K562 (cell line): ENCODE results near the gene C2orf42. TPM values are rescaled to one million over a fixed set of nuclear protein-coding genes. Genes with fewer than 3 reads are reported as not detected.
A peak's percentile ranks its signal among the peaks of the same experiment; 100 is the strongest.

Source experiments
- DMBX1 ChIP-seq: fragments of 250-450 bp; sonication (Bioruptor Pico); IDR thresholded peaks from 2 replicates; pipeline ENCODE4 v1.8.0; 2022; ENCODE audit warnings: inconsistent platforms, mild to moderate bottlenecking, moderate library complexity, borderline replicate concordance
- DPF2 ChIP-seq: fragments of 450-650 bp; IDR thresholded peaks from 2 replicates; pipeline ENCODE4 v1.6.1; 2016
- E2F1 ChIP-seq: sonication (generic); formaldehyde crosslinking; IDR thresholded peaks from 2 replicates; pipeline ENCODE4 v1.8.1; 2023; ENCODE audit warnings: mild to moderate bottlenecking, missing genetic modification reagents, moderate library complexity
- FOXK2 ChIP-seq, 2 experiments: fragments of 450-650 bp; IDR thresholded peaks in 1 of 2; conservative IDR thresholded peaks in 1 of 2; 2 replicates each; pipeline ENCODE4 v1.6.1; 2016; ENCODE audit warnings: low read depth in 2 of 2, mild to moderate bottlenecking in 1 of 2
- HDGF ChIP-seq: fragments of 450-650 bp; IDR thresholded peaks from 2 replicates; pipeline ENCODE4 v1.6.1; 2016
- NFATC3 ChIP-seq: fragments of 450-650 bp; IDR thresholded peaks from 2 replicates; pipeline ENCODE4 v1.6.1; 2017; ENCODE audit warnings: mild to moderate bottlenecking
- NFE2 ChIP-seq: IDR thresholded peaks from 2 replicates; pipeline ENCODE4 v1.6.1; 2014; ENCODE audit warnings: antibody characterized with exemption, low read depth
- NR4A1 ChIP-seq, 2 experiments: fragments of 250-450 bp in 1 of 2; fragments of 450-650 bp in 1 of 2; sonication (Bioruptor Pico) in 1 of 2; IDR thresholded peaks; 2 replicates each; pipeline versions ENCODE4 v1.4.0 to v1.6.1; 2016 to 2020; ENCODE audit warnings: mild to moderate bottlenecking in 2 of 2, missing compliant biosample characterization in 1 of 2, missing genetic modification characterization in 1 of 2, moderate library complexity in 1 of 2
- RBBP5 ChIP-seq: fragments of 200-600 bp; sonication (generic); IDR thresholded peaks from 2 replicates; pipeline ENCODE4 v1.6.1; 2012; ENCODE audit warnings: borderline replicate concordance, mild to moderate bottlenecking, low read length, control low read depth, inconsistent platforms; ENCODE audit not compliant: insufficient read depth, poor library complexity, severe bottlenecking
- TAF7 ChIP-seq: fragments of 450-650 bp; IDR thresholded peaks from 2 replicates; pipeline ENCODE4 v1.6.1; 2016; ENCODE audit warnings: missing genetic modification characterization, missing compliant biosample characterization
- TAF9B ChIP-seq: fragments of 450-650 bp; IDR thresholded peaks from 2 replicates; pipeline ENCODE4 v1.6.1; 2018; ENCODE audit warnings: mild to moderate bottlenecking; ENCODE audit not compliant: partially characterized antibody
- TAL1 ChIP-seq: fragments of 450-650 bp; IDR thresholded peaks from 2 replicates; pipeline ENCODE4 v1.6.1; 2016; ENCODE audit warnings: mild to moderate bottlenecking
- TARDBP ChIP-seq: fragments of 450-650 bp; IDR thresholded peaks from 2 replicates; pipeline ENCODE4 v1.6.1; 2016
- TCF3 ChIP-seq: sonication (generic); formaldehyde crosslinking; IDR thresholded peaks from 2 replicates; pipeline ENCODE4 v1.4.0; 2020; ENCODE audit warnings: mild to moderate bottlenecking, missing genetic modification reagents
- ZNF263 ChIP-seq: sonication (generic); formaldehyde crosslinking; IDR thresholded peaks from 2 replicates; pipeline ENCODE4 v1.8.0; 2022; ENCODE audit warnings: mild to moderate bottlenecking, missing genetic modification reagents, borderline replicate concordance
- polyA plus RNA-seq, 8 experiments: library from polyadenylated mRNA; depleted of rRNA in 4 of 8; stranded (reverse) in 5 of 8; unstranded in 3 of 8; fragments of >200 nt; fragmentation: Nextera tagmentation in 2 of 8; fragmentation: Illumina TruSeq in 1 of 8; extraction: Ambion mirVana in 2 of 8; extraction: Trizol in 1 of 8; gene quantifications; 2 replicates each; pipeline versions ENCODE4 v1.2.1 to v1.2.3, GENCODE V29; 2011 to 2014; ENCODE audit warnings: inconsistent platforms in 1 of 8, missing spikeins in 1 of 8
- total RNA-seq, 7 experiments: library from RNA; depleted of rRNA in 6 of 7; stranded (reverse); fragments of >200 nt in 6 of 7; fragmentation: Illumina TruSeq in 2 of 7; extraction: Trizol in 2 of 7; gene quantifications; 2 replicates each; pipeline versions ENCODE4 v1.2.1 to v1.2.3, GENCODE V29; 2011 to 2021; ENCODE audit warnings: low replicate concordance in 1 of 7
- TF ChIP-seq, protein P1 (sequence below): fragments of 450-650 bp; formaldehyde crosslinking; IDR thresholded peaks from 2 replicates; pipeline ENCODE4 v1.4.0; 2020; ENCODE audit warnings: mild to moderate bottlenecking
- TF ChIP-seq, protein P2 (sequence below): sonication (generic); formaldehyde crosslinking; IDR thresholded peaks from 2 replicates; pipeline ENCODE4 v1.8.1; 2023; ENCODE audit warnings: mild to moderate bottlenecking, missing genetic modification reagents
- TF ChIP-seq, protein P3 (sequence below): fragments of 250-450 bp; sonication (Bioruptor Pico); IDR thresholded peaks from 2 replicates; pipeline ENCODE4 v1.4.0; 2020; ENCODE audit warnings: borderline replicate concordance
- TF ChIP-seq, protein P4 (sequence below): conservative IDR thresholded peaks from 2 replicates; pipeline ENCODE4 v1.6.1; 2011; ENCODE audit warnings: low read depth, mild to moderate bottlenecking, low read length; ENCODE audit not compliant: control insufficient read depth

Gene C2orf42
- total and polyA plus RNA-seq, 9 of the 15 experiments (the other 6 are each of a cell fraction or from before 2014, with no cell fraction given), result 4.6 to 10.9 (median 7.5) TPM

DNA sequence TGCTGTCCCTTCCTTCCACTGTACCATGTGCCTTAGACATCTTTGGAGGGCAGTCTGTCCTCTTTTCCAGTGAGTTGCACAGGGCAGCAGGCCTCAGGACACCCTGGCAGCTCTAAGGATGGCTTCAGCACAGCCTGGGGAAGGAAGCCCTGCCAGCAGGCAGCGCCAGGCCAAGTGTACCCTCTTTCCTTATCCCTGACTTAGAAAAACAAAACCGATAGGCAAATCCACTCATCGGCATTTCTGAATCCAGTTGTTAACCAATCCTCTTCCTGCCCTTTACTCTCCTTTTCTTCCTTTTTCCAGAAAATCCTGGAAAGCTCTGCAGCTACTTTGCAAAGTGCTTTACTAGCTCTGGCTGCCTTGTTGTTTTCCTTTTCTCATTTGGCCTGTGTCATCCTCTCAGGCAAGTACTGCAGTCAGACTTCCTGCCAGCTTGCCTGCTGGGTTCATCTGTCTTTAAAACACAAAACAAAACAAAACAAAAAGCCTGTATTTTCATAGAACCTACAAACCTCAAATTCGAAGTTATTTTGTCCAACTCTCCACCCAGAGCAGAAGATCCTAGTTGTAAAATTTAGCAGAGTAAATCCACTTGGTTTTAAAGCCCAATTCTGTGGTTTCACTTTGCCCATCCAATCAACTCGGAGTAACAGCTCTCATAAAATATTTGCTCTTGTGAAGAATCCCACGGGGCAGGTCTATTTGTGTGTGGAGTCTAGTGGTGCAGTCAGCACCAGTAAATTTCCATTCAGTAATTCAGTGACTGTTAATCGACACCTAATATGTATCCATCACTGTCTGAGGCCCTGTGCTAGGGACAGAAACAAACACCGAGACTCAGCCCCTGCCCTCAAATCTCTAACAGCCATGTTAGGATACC is 58.3 kb downstream of the C2orf42 start (continued):
- TF ChIP-seq TAF7 (tag), result peak; percentile 55; the same call in 1 of the 2 replicates
- peak; percentile 72 for TF ChIP-seq NFE2
- peak; percentile 49; the same call in 1 of the 2 replicates for TF ChIP-seq DMBX1
- peak; percentile 19 for TF ChIP-seq RBBP5
- no peak for TF ChIP-seq ZNF263 (CRISPR knock-in tag)
- TF ChIP-seq NFATC3, result 0 out of 2 replicates have a peak, but pooled peaks have one; percentile 47
- TF ChIP-seq TAF9B, result peak; percentile 35
- TF ChIP-seq, protein P1, sequence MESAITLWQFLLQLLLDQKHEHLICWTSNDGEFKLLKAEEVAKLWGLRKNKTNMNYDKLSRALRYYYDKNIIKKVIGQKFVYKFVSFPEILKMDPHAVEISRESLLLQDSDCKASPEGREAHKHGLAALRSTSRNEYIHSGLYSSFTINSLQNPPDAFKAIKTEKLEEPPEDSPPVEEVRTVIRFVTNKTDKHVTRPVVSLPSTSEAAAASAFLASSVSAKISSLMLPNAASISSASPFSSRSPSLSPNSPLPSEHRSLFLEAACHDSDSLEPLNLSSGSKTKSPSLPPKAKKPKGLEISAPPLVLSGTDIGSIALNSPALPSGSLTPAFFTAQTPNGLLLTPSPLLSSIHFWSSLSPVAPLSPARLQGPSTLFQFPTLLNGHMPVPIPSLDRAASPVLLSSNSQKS (CRISPR knock-in tag), result no peak
- TF ChIP-seq NR4A1 (CRISPR knock-in tag; IDR thresholded peaks at IDR 0.05), result no peak
- TF ChIP-seq NR4A1 (tag; IDR thresholded peaks at IDR 0.05), result peak; percentile 30; the same call in 1 of the 2 replicates
- peak; percentile 81 for TF ChIP-seq FOXK2 (conservative IDR thresholded peaks at IDR 0.05 in 1 of 2, IDR thresholded peaks at IDR 0.05 in 1 of 2; ENCODE audit: low read depth in 2 of 2)
- no peak for TF ChIP-seq TAL1
- TF ChIP-seq, protein P2, sequence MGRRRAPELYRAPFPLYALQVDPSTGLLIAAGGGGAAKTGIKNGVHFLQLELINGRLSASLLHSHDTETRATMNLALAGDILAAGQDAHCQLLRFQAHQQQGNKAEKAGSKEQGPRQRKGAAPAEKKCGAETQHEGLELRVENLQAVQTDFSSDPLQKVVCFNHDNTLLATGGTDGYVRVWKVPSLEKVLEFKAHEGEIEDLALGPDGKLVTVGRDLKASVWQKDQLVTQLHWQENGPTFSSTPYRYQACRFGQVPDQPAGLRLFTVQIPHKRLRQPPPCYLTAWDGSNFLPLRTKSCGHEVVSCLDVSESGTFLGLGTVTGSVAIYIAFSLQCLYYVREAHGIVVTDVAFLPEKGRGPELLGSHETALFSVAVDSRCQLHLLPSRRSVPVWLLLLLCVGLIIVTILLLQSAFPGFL, result no peak
- no peak for TF ChIP-seq TARDBP
- no peak; the same call in 1 of the 2 replicates for TF ChIP-seq DPF2
- TF ChIP-seq, protein P3, sequence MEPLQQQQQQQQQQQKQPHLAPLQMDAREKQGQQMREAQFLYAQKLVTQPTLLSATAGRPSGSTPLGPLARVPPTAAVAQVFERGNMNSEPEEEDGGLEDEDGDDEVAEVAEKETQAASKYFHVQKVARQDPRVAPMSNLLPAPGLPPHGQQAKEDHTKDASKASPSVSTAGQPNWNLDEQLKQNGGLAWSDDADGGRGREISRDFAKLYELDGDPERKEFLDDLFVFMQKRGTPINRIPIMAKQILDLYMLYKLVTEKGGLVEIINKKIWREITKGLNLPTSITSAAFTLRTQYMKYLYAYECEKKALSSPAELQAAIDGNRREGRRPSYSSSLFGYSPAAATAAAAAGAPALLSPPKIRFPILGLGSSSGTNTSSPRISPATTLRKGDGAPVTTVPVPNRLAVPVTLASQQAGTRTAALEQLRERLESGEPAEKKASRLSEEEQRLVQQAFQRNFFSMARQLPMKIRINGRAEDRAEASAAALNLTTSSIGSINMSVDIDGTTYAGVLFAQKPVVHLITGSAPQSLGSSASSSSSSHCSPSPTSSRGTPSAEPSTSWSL (CRISPR knock-in tag), result no peak
- no peak for TF ChIP-seq TCF3
- peak; percentile 46; the same call in 1 of the 2 replicates for TF ChIP-seq HDGF
- TF ChIP-seq, protein P4, sequence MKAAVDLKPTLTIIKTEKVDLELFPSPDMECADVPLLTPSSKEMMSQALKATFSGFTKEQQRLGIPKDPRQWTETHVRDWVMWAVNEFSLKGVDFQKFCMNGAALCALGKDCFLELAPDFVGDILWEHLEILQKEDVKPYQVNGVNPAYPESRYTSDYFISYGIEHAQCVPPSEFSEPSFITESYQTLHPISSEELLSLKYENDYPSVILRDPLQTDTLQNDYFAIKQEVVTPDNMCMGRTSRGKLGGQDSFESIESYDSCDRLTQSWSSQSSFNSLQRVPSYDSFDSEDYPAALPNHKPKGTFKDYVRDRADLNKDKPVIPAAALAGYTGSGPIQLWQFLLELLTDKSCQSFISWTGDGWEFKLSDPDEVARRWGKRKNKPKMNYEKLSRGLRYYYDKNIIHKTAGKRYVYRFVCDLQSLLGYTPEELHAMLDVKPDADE, result no peak
- no peak for TF ChIP-seq E2F1 (CRISPR knock-in tag)
